Lower lobe of right lung (tissue), 2 donors: ENCODE results near the gene PKHD1. TPM values are rescaled to one million over a fixed set of nuclear protein-coding genes. Genes with fewer than 3 reads are reported as not detected.
A peak's percentile ranks its signal among the peaks of the same experiment; 100 is the strongest.

Experiments
- ATAC-seq, 2 donors: fragments of 200-7000 bp; cut with Tn5 transposase; one replicate each; pipeline ENCODE4 v1.9.1; 2020 to 2022; ENCODE audit warnings: mild to moderate bottlenecking in 2 of 2, moderate library complexity in 2 of 2
- DNase-seq: peaks from one replicate; pipeline ENCODE4 v3.0.0-alpha.2; 2020
- H3K27ac ChIP-seq: fragments of 200-600 bp; one replicate; pipeline ENCODE4 v1.8.0; 2022
- H3K27me3 ChIP-seq: fragments of 200-600 bp; one replicate; pipeline ENCODE4 v1.8.0; 2022; ENCODE audit warnings: low read depth
- H3K36me3 ChIP-seq: fragments of 200-600 bp; one replicate; pipeline ENCODE4 v1.8.0; 2022; ENCODE audit warnings: mild to moderate bottlenecking
- H3K4me1 ChIP-seq: fragments of 200-600 bp; one replicate; pipeline ENCODE4 v1.8.0; 2022
- H3K4me3 ChIP-seq: fragments of 200-600 bp; one replicate; pipeline ENCODE4 v1.8.0; 2022; ENCODE audit warnings: mild to moderate bottlenecking
- H3K9me3 ChIP-seq: fragments of 200-600 bp; one replicate; pipeline ENCODE4 v1.8.0; 2022
- intact Hi-C: fragments of 100-400 bp; cut with DNase I; formaldehyde crosslinking; loops from one replicate; pipeline ENCODE4 v1.11.0; 2022
- total RNA-seq: library from RNA; stranded (reverse); fragmentation: NEBNext Ultra II Directional; extraction: Animal tissue kit (Norgen Biotek cat#: 25700); gene quantifications from one replicate; pipeline ENCODE4 v1.2.1, GENCODE V29; 2021
- TF ChIP-seq, protein P1 (sequence below): fragments of 200-600 bp; IDR thresholded peaks from one replicate; pipeline ENCODE4 v1.8.0; 2022; ENCODE audit warnings: antibody characterized with exemption, mild to moderate bottlenecking
- donor health status: DM: no; HTN: yes; CAD: no; lungs with severe emphysema.

The PKHD1 gene
- total RNA-seq, 1 donor from 2014 or later = 0.09 TPM

GRCh38 chr6:51963980-51964379, 123.4 kb downstream of the PKHD1 start:
- Histone ChIP-seq H3K4me1 (no peaks in the 10 kb centered on the region), H3K4me3 (no peak overlapping the region), H3K9me3 (no peaks in the 10 kb centered on the region), H3K27ac (no peak overlapping the region), H3K27me3 (no peaks in the 10 kb centered on the region), H3K36me3 (no peaks in the 10 kb centered on the region)
- DNase-seq = no peak
- ATAC-seq = no peak
- intact Hi-C loops = no loop called here
- TF ChIP-seq, protein P1, sequence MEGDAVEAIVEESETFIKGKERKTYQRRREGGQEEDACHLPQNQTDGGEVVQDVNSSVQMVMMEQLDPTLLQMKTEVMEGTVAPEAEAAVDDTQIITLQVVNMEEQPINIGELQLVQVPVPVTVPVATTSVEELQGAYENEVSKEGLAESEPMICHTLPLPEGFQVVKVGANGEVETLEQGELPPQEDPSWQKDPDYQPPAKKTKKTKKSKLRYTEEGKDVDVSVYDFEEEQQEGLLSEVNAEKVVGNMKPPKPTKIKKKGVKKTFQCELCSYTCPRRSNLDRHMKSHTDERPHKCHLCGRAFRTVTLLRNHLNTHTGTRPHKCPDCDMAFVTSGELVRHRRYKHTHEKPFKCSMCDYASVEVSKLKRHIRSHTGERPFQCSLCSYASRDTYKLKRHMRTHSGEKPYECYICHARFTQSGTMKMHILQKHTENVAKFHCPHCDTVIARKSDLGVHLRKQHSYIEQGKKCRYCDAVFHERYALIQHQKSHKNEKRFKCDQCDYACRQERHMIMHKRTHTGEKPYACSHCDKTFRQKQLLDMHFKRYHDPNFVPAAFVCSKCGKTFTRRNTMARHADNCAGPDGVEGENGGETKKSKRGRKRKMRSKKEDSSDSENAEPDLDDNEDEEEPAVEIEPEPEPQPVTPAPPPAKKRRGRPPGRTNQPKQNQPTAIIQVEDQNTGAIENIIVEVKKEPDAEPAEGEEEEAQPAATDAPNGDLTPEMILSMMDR = no peak

DNA sequence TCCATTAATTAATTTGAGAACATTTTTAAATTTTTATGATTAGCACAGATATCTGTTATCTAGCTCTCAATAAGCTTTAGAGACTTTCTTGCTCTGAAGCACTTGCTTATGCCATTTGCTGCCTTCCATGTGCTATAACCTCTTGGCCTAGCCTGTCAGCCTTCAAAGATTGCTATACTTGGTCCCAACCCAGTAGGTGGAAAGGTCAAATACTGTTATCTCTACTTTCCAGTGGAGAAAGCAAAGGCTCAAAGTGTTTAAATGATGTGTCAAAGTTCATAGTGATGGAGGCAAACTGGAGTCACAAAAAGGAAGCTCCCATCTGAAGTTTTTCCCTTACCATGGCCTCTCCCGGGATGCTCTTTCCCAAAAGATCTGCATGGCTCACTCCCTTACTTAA, 125.1 kb downstream of the PKHD1 start:
- DNase-seq = no peak
- H3K4me3 ChIP-seq = no peak overlapping the region
- intact Hi-C loops = no loop called here
- H3K27ac ChIP-seq = no peak overlapping the region
- TF ChIP-seq, protein P1 = no peak
- no peaks in the 10 kb centered on the region for H3K4me1 ChIP-seq
- H3K36me3 ChIP-seq = no peaks in the 10 kb centered on the region
- no peak for ATAC-seq
- H3K27me3 ChIP-seq = no peaks in the 10 kb centered on the region
- no peaks in the 10 kb centered on the region for H3K9me3 ChIP-seq

GRCh38 chr6:51960419-51960818, 127.0 kb downstream of the PKHD1 start:
- Histone ChIP-seq H3K27me3 (no peaks in the 10 kb centered on the region), H3K9me3 (no peaks in the 10 kb centered on the region), H3K27ac (no peak overlapping the region), H3K36me3 (no peaks in the 10 kb centered on the region), H3K4me3 (no peak overlapping the region), H3K4me1 (no peaks in the 10 kb centered on the region)
- TF ChIP-seq, protein P1 = no peak
- ATAC-seq (no peak), DNase-seq (no peak)
- intact Hi-C loops = no loop called here

- Histone ChIP-seq H3K4me3 (no peak overlapping the region), H3K27me3 (no peaks in the 10 kb centered on the region), H3K9me3 (no peaks in the 10 kb centered on the region), H3K36me3 (no peaks in the 10 kb centered on the region), H3K27ac (no peak overlapping the region), H3K4me1 (no peaks in the 10 kb centered on the region)
- intact Hi-C loops = no loop called here
- peak; percentile 64 to 78 for ATAC-seq
- DNase-seq = peak; percentile 61
- TF ChIP-seq, protein P1 = peak; percentile 57
Measured at GRCh38 chr6:51959744-51960383, 127.5 kb downstream of the PKHD1 start.

DNA sequence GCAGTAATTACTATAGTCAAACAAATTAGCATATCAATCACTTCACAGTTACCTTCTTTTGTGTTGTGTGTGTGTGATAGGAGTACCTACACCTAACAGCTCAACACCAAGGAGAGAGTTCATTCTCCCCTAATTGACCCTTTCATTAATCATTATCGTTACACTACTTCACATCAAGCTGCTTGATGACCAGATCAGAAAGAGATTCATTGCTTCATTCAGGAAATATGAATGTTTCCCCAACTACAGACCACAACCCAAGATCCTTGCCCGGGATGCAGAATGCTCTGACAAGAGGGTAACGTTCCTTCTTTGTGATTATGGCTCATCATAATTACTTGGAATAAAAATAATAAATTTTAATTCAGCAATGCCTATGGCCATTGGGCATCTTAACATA, 132.7 kb downstream of the PKHD1 start:
- ATAC-seq (no peak), DNase-seq (no peak)
- intact Hi-C loops = no loop called here
- H3K9me3 ChIP-seq = no peaks in the 10 kb centered on the region
- no peaks in the 10 kb centered on the region for H3K4me1 ChIP-seq
- no peak overlapping the region for H3K27ac ChIP-seq
- no peak overlapping the region for H3K4me3 ChIP-seq
- H3K27me3 ChIP-seq = no peaks in the 10 kb centered on the region
- TF ChIP-seq, protein P1 = no peak
- H3K36me3 ChIP-seq = no peaks in the 10 kb centered on the region
